Posterior vena cava (tissue), 2 donors: ENCODE data around the gene ALG9. TPM values are rescaled to one million over a fixed set of nuclear protein-coding genes. Genes with fewer than 3 reads are reported as not detected.

Source experiments
- DNase-seq: peaks from one replicate; pipeline ENCODE4 v3.0.0-alpha.2; 2020; ENCODE audit warnings: low spot score
- intact Hi-C, 2 donors: fragments of 100-400 bp; cut with DNase I; formaldehyde crosslinking; loops; one replicate each; pipeline versions ENCODE4 v1.14.1 to v1.14.2; 2022 to 2023
- total RNA-seq, 2 donors: library from RNA; stranded (reverse); fragmentation: NEBNext Ultra II Directional; extraction: Animal tissue kit (Norgen Biotek cat#: 25700); gene quantifications; one replicate each; pipeline ENCODE4 v1.2.1, GENCODE V29; 2021
- donor health status: DM: yes; HTN: yes; CAD: no.
- donor health status: DM: yes; HTN: yes; CAD: no.

ALG9 gene
- total RNA-seq, 2 donors from 2014 or later = 21.8 to 23.8 TPM

- DNase-seq = no peak
- intact Hi-C loops = no loop called here
Measured at GRCh38 chr11:111756097-111756496, 115.3 kb downstream of the ALG9 start.

GRCh38 chr11:111749646-111750045, 121.7 kb downstream of the ALG9 start:
- intact Hi-C loops = no loop called here

GRCh38 chr11:111748035-111748804, 123.2 kb downstream of the ALG9 start:
- intact Hi-C loops = no loop called here
- DNase-seq = no peak

More at GRCh38 chr11:111749646-111750045, 121.7 kb downstream of the ALG9 start:
- no peak for DNase-seq

GRCh38 chr11:111745719-111746504, 125.5 kb downstream of the ALG9 start:
- intact Hi-C loops = no loop called here
- no peak for DNase-seq

- DNase-seq = no peak
- intact Hi-C loops = no loop called here
Measured at GRCh38 chr11:111743700-111744099, 127.7 kb downstream of the ALG9 start.

- no peak for DNase-seq
- intact Hi-C loops = no loop called here
Measured at GRCh38 chr11:111741751-111742150, 129.6 kb downstream of the ALG9 start.

- intact Hi-C loops = no loop called here
- DNase-seq = no peak
Measured at GRCh38 chr11:111739299-111739698, 132.1 kb downstream of the ALG9 start.

GRCh38 chr11:111737444-111738210, 133.8 kb downstream of the ALG9 start:
- intact Hi-C loops = loop anchor here in 1 of 2 donors (2.0 kb wide), 1 partner anchor 25 kb away; no protein-coding TSS in a partner anchor
- peak; percentile 79 for DNase-seq

- intact Hi-C loops = loop anchor here in 1 of 2 donors (2.0 kb wide), 1 partner anchor 26 kb away; no protein-coding TSS in a partner anchor
Measured at GRCh38 chr11:111736621-111737443, 134.5 kb downstream of the ALG9 start.

More at GRCh38 chr11:111736621-111737443, 134.5 kb downstream of the ALG9 start:
- no peak for DNase-seq

Other genes with a start within 250 kb of the ALG9 start
- gene PPP2R1B, start 105.2 kb downstream of the ALG9 start, total RNA-seq = 10 to 100 TPM; 16.7 to 22.5 TPM
- 1 to 10 TPM; 1.3 to 1.8 TPM for gene FDXACB1, start 7.6 kb upstream of the ALG9 start, total RNA-seq
- gene CFAP68, start 8.0 kb upstream of the ALG9 start, total RNA-seq = 1 to 10 TPM; 9.0 to 9.2 TPM
- 100 to 1,000 TPM; 527 to 713 TPM for gene CRYAB, start 40.2 kb upstream of the ALG9 start, total RNA-seq
- 10 to 100 TPM; 11.6 to 16.5 TPM for gene HSPB2, start 41.2 kb upstream of the ALG9 start, total RNA-seq
- 1 to 10 TPM; 1.6 to 1.7 TPM for gene C11orf52, start 47.3 kb upstream of the ALG9 start, total RNA-seq
- gene DIXDC1, start 65.8 kb upstream of the ALG9 start, total RNA-seq = 10 to 100 TPM; 40.5 to 44.5 TPM
- 10 to 100 TPM; 22.8 to 25.5 TPM for gene DLAT, start 153.8 kb upstream of the ALG9 start, total RNA-seq
- gene PIH1D2, start 202.4 kb upstream of the ALG9 start, total RNA-seq = 1 to 10 TPM in 1 of 2 donors, under 1 TPM in 1; 0.86 to 1.7 TPM
- 10 to 100 TPM; 14.0 to 15.0 TPM for gene NKAPD1, start 202.7 kb upstream of the ALG9 start, total RNA-seq
- gene TIMM8B, start 215.2 kb upstream of the ALG9 start, total RNA-seq = 10 to 100 TPM; 53.8 to 64.6 TPM
- gene SDHD, start 215.3 kb upstream of the ALG9 start, total RNA-seq = 10 to 100 TPM; 70.5 to 84.5 TPM